IMR-90 (cell line): Measurements from ENCODE around the gene CPTP. TPM values are rescaled to one million over a fixed set of nuclear protein-coding genes. Genes with fewer than 3 reads are reported as not detected.

Experiments used
- ATAC-seq: fragments of 200-7000 bp; cut with Tn5 transposase; 2 replicates; pipeline ENCODE4 v1.9.1; 2020; ENCODE audit warnings: low read depth, mild to moderate bottlenecking, moderate library complexity
- BruUV-seq: library from RNA; stranded (reverse); fragments of 400-500 nt; replicated peaks from 2 replicates; lab custom pipeline; 2021; lab: Mats Ljungman, UMichigan
- CTCF ChIA-PET: fragments of 300-600 bp; formaldehyde crosslinking; extraction: SDS; loops from one replicate; lab custom pipeline; 2021; ENCODE audit warnings: antibody characterized with exemption; lab: Yijun Ruan, JAX
- POLR2A ChIA-PET: fragments of 300-600 bp; sonication (Branson Sonifier 250); formaldehyde crosslinking; loops from one replicate; lab custom pipeline; 2022; ENCODE audit warnings: antibody characterized with exemption; ENCODE audit not compliant: unreplicated experiment; lab: Charles Lee
- DNase-seq: peaks from one replicate; pipeline ENCODE4 v3.0.0; 2013
- H2AFZ ChIP-seq: replicated peaks from 2 replicates; pipeline ENCODE3; 2013; ENCODE audit warnings: low read length, mild to moderate bottlenecking; ENCODE audit not compliant: poor library complexity
- H2AK5ac ChIP-seq: 2 replicates; pipeline ENCODE4 v1.6.1; 2013; ENCODE audit warnings: low read depth, low read length, inconsistent platforms
- H2AK9ac ChIP-seq: replicated peaks from 2 replicates; pipeline ENCODE3; 2013; ENCODE audit warnings: mild to moderate bottlenecking, low read depth, low read length, moderate library complexity; ENCODE audit not compliant: poor library complexity
- H2BK120ac ChIP-seq: 2 replicates; pipeline ENCODE4 v1.6.1; 2013; ENCODE audit warnings: low read depth, low read length, inconsistent platforms
- H2BK15ac ChIP-seq: 3 replicates; pipeline ENCODE4 v1.6.1; 2013; ENCODE audit warnings: low read depth, low read length, inconsistent platforms
- H2BK20ac ChIP-seq: 2 replicates; pipeline ENCODE4 v1.6.1; 2013; ENCODE audit warnings: low read depth, mild to moderate bottlenecking, inconsistent platforms, low read length, moderate library complexity
- H2BK5ac ChIP-seq: 2 replicates; pipeline ENCODE4 v1.6.1; 2013; ENCODE audit warnings: mild to moderate bottlenecking, low read depth, low read length, inconsistent platforms; ENCODE audit not compliant: poor library complexity, severe bottlenecking
- H3K14ac ChIP-seq: replicated peaks from 2 replicates; pipeline ENCODE4 v1.6.1; 2013; ENCODE audit warnings: low read depth, low read length, inconsistent platforms
- H3K18ac ChIP-seq: 2 replicates; pipeline ENCODE4 v1.6.1; 2013; ENCODE audit warnings: low read depth, low read length, control low read depth
- H3K23ac ChIP-seq: 2 replicates; pipeline ENCODE4 v1.6.1; 2013; ENCODE audit warnings: low read depth, low read length, inconsistent platforms
- H3K27ac ChIP-seq: 2 replicates; pipeline ENCODE4 v1.5.1; 2013; ENCODE audit warnings: mild to moderate bottlenecking, control low read depth, low read length; ENCODE audit not compliant: insufficient read depth
- H3K27me3 ChIP-seq: 2 replicates; pipeline ENCODE4 v1.6.1; 2013; ENCODE audit warnings: low read length; ENCODE audit not compliant: control insufficient read depth, insufficient read depth
- H3K36me3 ChIP-seq: 2 replicates; pipeline ENCODE4 v1.6.1; 2013; ENCODE audit warnings: low read length, mixed read lengths; ENCODE audit not compliant: control insufficient read depth, insufficient read depth
- H3K4ac ChIP-seq: 2 replicates; pipeline ENCODE4 v1.6.1; 2013; ENCODE audit warnings: low read depth, low read length, inconsistent platforms
- H3K4me1 ChIP-seq: 2 replicates; pipeline ENCODE4 v1.6.1; 2013; ENCODE audit warnings: low read length, mixed read lengths; ENCODE audit not compliant: control insufficient read depth, insufficient read depth
- H3K4me2 ChIP-seq: 2 replicates; pipeline ENCODE4 v1.6.1; 2013; ENCODE audit warnings: low read depth, mild to moderate bottlenecking, control low read depth, low read length, moderate library complexity
- H3K4me3 ChIP-seq: 2 replicates; pipeline ENCODE4 v1.5.1; 2013; ENCODE audit warnings: low read depth, mild to moderate bottlenecking, control low read depth, low read length, moderate library complexity; ENCODE audit not compliant: insufficient read depth
- H3K56ac ChIP-seq: 2 replicates; pipeline ENCODE4 v1.6.1; 2013; ENCODE audit warnings: low read length, inconsistent platforms; ENCODE audit not compliant: insufficient read depth; ENCODE audit errors: extremely low read depth
- H3K79me1 ChIP-seq, 2 experiments: 2 replicates each; pipeline ENCODE4 v1.6.1; 2013; ENCODE audit warnings: low read length in 2 of 2, inconsistent platforms in 1 of 2, low read depth in 1 of 2
- H3K9ac ChIP-seq: 2 replicates; pipeline ENCODE4 v1.6.1; 2013; ENCODE audit warnings: low read depth, low read length, control low read depth
- H3K9me1 ChIP-seq: 2 replicates; pipeline ENCODE4 v1.6.1; 2013; ENCODE audit warnings: low read length, inconsistent platforms; ENCODE audit not compliant: insufficient read depth
- H3K9me3 ChIP-seq: 2 replicates; pipeline ENCODE4 v1.6.1; 2013; ENCODE audit warnings: low read length; ENCODE audit not compliant: control insufficient read depth, insufficient read depth
- H4K20me1 ChIP-seq: 2 replicates; pipeline ENCODE4 v1.6.1; 2013; ENCODE audit warnings: low read length, inconsistent platforms; ENCODE audit not compliant: insufficient read depth
- H4K5ac ChIP-seq: 2 replicates; pipeline ENCODE4 v1.6.1; 2013; ENCODE audit warnings: mild to moderate bottlenecking, low read depth, low read length, control low read depth
- H4K8ac ChIP-seq, 2 experiments: 2 replicates each; pipeline ENCODE4 v1.6.1; 2013; ENCODE audit warnings: low read depth in 2 of 2, low read length in 2 of 2, control low read depth in 1 of 2, inconsistent platforms in 1 of 2
- H4K91ac ChIP-seq: 2 replicates; pipeline ENCODE4 v1.6.1; 2013; ENCODE audit warnings: low read depth, low read length, inconsistent platforms; ENCODE audit not compliant: insufficient read depth
- BHLHE40 ChIP-seq: fragments of 150-350 bp; IDR thresholded peaks from 2 replicates; pipeline ENCODE4 v1.6.1; 2016; ENCODE audit warnings: mild to moderate bottlenecking, low read depth, low read length
- CEBPB ChIP-seq: IDR thresholded peaks from 2 replicates; pipeline ENCODE4 v1.6.1; 2012; ENCODE audit warnings: low read depth, low read length, improper control_type of control experiment
- CHD1 ChIP-seq: IDR thresholded peaks from 2 replicates; pipeline ENCODE4 v1.6.1; 2012; ENCODE audit warnings: low read depth, low read length, improper control_type of control experiment
- CTCF ChIP-seq: conservative IDR thresholded peaks from 2 replicates; pipeline ENCODE4 v1.5.1; 2012; ENCODE audit warnings: mild to moderate bottlenecking, low read depth, low read length, improper control_type of control experiment
- ELK1 ChIP-seq: fragments of 150-350 bp; IDR thresholded peaks from 2 replicates; pipeline ENCODE4 v1.6.1; 2016; ENCODE audit warnings: low read depth, mild to moderate bottlenecking, low read length, moderate library complexity, borderline replicate concordance
- FOS ChIP-seq: fragments of 150-350 bp; IDR thresholded peaks from 2 replicates; pipeline ENCODE4 v1.6.1; 2016; ENCODE audit warnings: low read depth, low read length
- MAFK ChIP-seq: IDR thresholded peaks from 2 replicates; pipeline ENCODE4 v1.6.1; 2012; ENCODE audit warnings: low read depth, low read length, improper control_type of control experiment
- MAZ ChIP-seq: IDR thresholded peaks from 2 replicates; pipeline ENCODE4 v1.6.1; 2012; ENCODE audit warnings: low read depth, mild to moderate bottlenecking, low read length, improper control_type of control experiment, moderate library complexity, borderline replicate concordance
- MXI1 ChIP-seq: IDR thresholded peaks from 2 replicates; pipeline ENCODE4 v1.6.1; 2012; ENCODE audit warnings: low read depth, mild to moderate bottlenecking, low read length, moderate library complexity, borderline replicate concordance
- NFE2L2 ChIP-seq: fragments of 150-350 bp; IDR thresholded peaks from 2 replicates; pipeline ENCODE4 v1.6.1; 2016; ENCODE audit warnings: low read depth, mild to moderate bottlenecking, low read length
- POLR2A ChIP-seq: IDR thresholded peaks from 2 replicates; pipeline ENCODE4 v1.6.1; 2012; ENCODE audit warnings: mild to moderate bottlenecking, low read depth, low read length
- RAD21 ChIP-seq: IDR thresholded peaks from 2 replicates; pipeline ENCODE4 v1.6.1; 2012; ENCODE audit warnings: low read length, improper control_type of control experiment
- RCOR1 ChIP-seq: IDR thresholded peaks from 2 replicates; pipeline ENCODE4 v1.6.1; 2012; ENCODE audit warnings: mild to moderate bottlenecking, low read length, improper control_type of control experiment; ENCODE audit not compliant: insufficient replicate concordance
- RFX5 ChIP-seq: IDR thresholded peaks from 2 replicates; pipeline ENCODE4 v1.8.0; 2012; ENCODE audit warnings: low read depth, mild to moderate bottlenecking, low read length, moderate library complexity
- SMC3 ChIP-seq: fragments of 150-350 bp; IDR thresholded peaks from 2 replicates; pipeline ENCODE4 v1.6.1; 2016; ENCODE audit warnings: low read depth, mild to moderate bottlenecking, antibody characterized with exemption, low read length, moderate library complexity
- USF2 ChIP-seq: fragments of 150-350 bp; IDR thresholded peaks from 2 replicates; pipeline ENCODE4 v1.6.1; 2017; ENCODE audit warnings: mild to moderate bottlenecking, antibody characterized with exemption, low read length, low read depth
- WGBS, 2 experiments: methylation state at CpG; one replicate each; pipeline versions ENCODE4 v1.1.5 to v1.1.7; 2013; ENCODE audit warnings: missing lambda C conversion rate in 2 of 2; ENCODE audit not compliant: insufficient read length in 1 of 2; ENCODE audit errors: extremely low coverage in 2 of 2; 5-methylcytosine and 5-hydroxymethylcytosine counted together
- dilution Hi-C: fragments of 300-500 bp; cut with HindIII; formaldehyde crosslinking; loops from one replicate; pipeline ENCODE4 v1.14.3; 2018; ENCODE audit warnings: low sequenced_read_pairs; ENCODE audit not compliant: unreplicated experiment
- in situ Hi-C: fragments of 300-500 bp; cut with MboI; formaldehyde crosslinking; loops from 3 replicates; pipeline ENCODE4 v1.14.3; 2019; ENCODE audit warnings: low sequenced_read_pairs, inconsistent platforms, mixed read lengths
- intact Hi-C: fragments of 100-400 bp; cut with micrococcal nuclease; formaldehyde crosslinking; loops from 2 replicates; pipeline ENCODE4 v1.10.0; 2022
- polyA plus RNA-seq, 3 experiments: library from polyadenylated mRNA; depleted of rRNA; stranded (reverse); fragments of >200 nt; gene quantifications; 2 replicates each; pipeline ENCODE4 v1.2.3, GENCODE V29; 2012; ENCODE audit warnings: low replicate concordance in 1 of 3
- total RNA-seq: library from RNA; depleted of rRNA; stranded (reverse); fragments of >200 nt; gene quantifications from 2 replicates; pipeline ENCODE4 v1.2.3, GENCODE V29; 2012

CPTP gene
- total and polyA plus RNA-seq, 2 of the 4 experiments (the other 2 are of a cell fraction), result 2.7 to 12.1 TPM

- ChIA-PET POLR2A (no interaction called here), CTCF (no interaction called here)
- intact Hi-C loops (no loop called here), dilution Hi-C loops (no loop called here), in situ Hi-C loops (no loop called here)
- H2AK9ac ChIP-seq, result no peak overlapping the region
- H3K4ac ChIP-seq, result no peak overlapping the region
- H2BK15ac ChIP-seq, result no peak overlapping the region
- no peak overlapping the region for H3K23ac ChIP-seq
- WGBS, 2 experiments, result 97% methylated on average over 11 of the region's 17 CpGs; no CpG with 5 or more reads in 1 of the 2 experiments
- no peak overlapping the region for H3K27ac ChIP-seq
- H3K9ac ChIP-seq, result no peak overlapping the region
- H2BK5ac ChIP-seq, result no peak overlapping the region
- H3K79me1 ChIP-seq, result peaks cover 12 to 54% of the 10 kb centered on the region in 2 experiments
- DNase-seq (no peak), ATAC-seq (no peak)
- H3K9me3 ChIP-seq, result no peaks in the 10 kb centered on the region
- no peak overlapping the region for H2BK20ac ChIP-seq
- H4K20me1 ChIP-seq, result peaks cover 49% of the 10 kb centered on the region
- H3K4me1 ChIP-seq, result peaks cover 18% of the 10 kb centered on the region
- peaks cover 41% of the 10 kb centered on the region for H3K36me3 ChIP-seq
- no peak overlapping the region for H3K56ac ChIP-seq
- H3K14ac ChIP-seq, result no peak overlapping the region
- no peak overlapping the region for H2BK120ac ChIP-seq
- H3K4me2 ChIP-seq, result no peak overlapping the region
- H3K4me3 ChIP-seq, result no peak overlapping the region
- no peak for TF ChIP-seq MAZ
- TF ChIP-seq SMC3, result no peak
- TF ChIP-seq RFX5, result no peak
- TF ChIP-seq POLR2A, result no peak
- TF ChIP-seq MAFK, result no peak
- no peak for TF ChIP-seq CHD1
- no peak for TF ChIP-seq BHLHE40
- TF ChIP-seq RAD21, result no peak
- no peak for TF ChIP-seq CEBPB
- TF ChIP-seq MXI1, result no peak
- no peak for TF ChIP-seq CTCF
- no peak for TF ChIP-seq FOS
- no peak for TF ChIP-seq NFE2L2
- no peak for TF ChIP-seq RCOR1
- no peak for TF ChIP-seq USF2
- no peak for TF ChIP-seq ELK1
- no peak overlapping the region for H2AFZ ChIP-seq
- no TSS peak for BruUV-seq
- no peak overlapping the region for H3K18ac ChIP-seq
- H2AK5ac ChIP-seq, result no peak overlapping the region
- no peak overlapping the region for H4K5ac ChIP-seq
- peaks cover 13% of the 10 kb centered on the region for H3K9me1 ChIP-seq
- no peak overlapping the region for H4K91ac ChIP-seq
- no peaks in the 10 kb centered on the region for H3K27me3 ChIP-seq
- no peak overlapping the region for H4K8ac ChIP-seq
Measured at GRCh38 chr1:1341549-1342021, 17.0 kb downstream of the CPTP start.
